Transverse colon (tissue), 4 donors: Measurements from ENCODE around the gene TEC. TPM values are rescaled to one million over a fixed set of nuclear protein-coding genes. Genes with fewer than 3 reads are reported as not detected.

Experiments used
- DNase-seq: peaks from one replicate; pipeline ENCODE4 v3.0.0-alpha.2; 2019
- H3K27ac ChIP-seq, 4 donors: fragments of 200-600 bp; sonication (generic); 2 replicates each; pipeline ENCODE4 v1.5.1; 2016 to 2018; ENCODE audit warnings: inconsistent platforms in 4 of 4
- H3K27me3 ChIP-seq: fragments of 200-600 bp; sonication (generic); 2 replicates; pipeline ENCODE4 v1.5.1; 2017; ENCODE audit warnings: inconsistent platforms
- H3K36me3 ChIP-seq, 4 donors: fragments of 200-600 bp; sonication (generic); 2 replicates each; pipeline ENCODE4 v1.5.1; 2017 to 2019; ENCODE audit warnings: inconsistent platforms in 4 of 4
- H3K4me1 ChIP-seq, 4 donors: fragments of 200-600 bp; sonication (generic); 2 replicates each; pipeline ENCODE4 v1.5.1; 2017 to 2020; ENCODE audit warnings: inconsistent platforms in 4 of 4
- H3K4me3 ChIP-seq, 4 donors: fragments of 200-600 bp; sonication (generic); 1 replicate in 1 of 4; 2 replicates in 3 of 4; pipeline versions ENCODE4 v1.5.1 to v1.6.1; 2017 to 2019; ENCODE audit warnings: inconsistent platforms in 4 of 4
- H3K9me3 ChIP-seq, 2 donors: fragments of 200-600 bp; sonication (generic); 2 replicates each; pipeline ENCODE4 v1.5.1; 2017 to 2019; ENCODE audit warnings: inconsistent platforms in 2 of 2
- EP300 ChIP-seq: sonication (generic); formaldehyde crosslinking; IDR thresholded peaks from one replicate; pipeline ENCODE4 v1.6.1; 2017; ENCODE audit warnings: antibody characterized with exemption, low read depth
- POLR2A ChIP-seq: fragments of 450-650 bp; IDR thresholded peaks from one replicate; pipeline ENCODE4 v1.6.1; 2016; ENCODE audit warnings: antibody characterized with exemption, mild to moderate bottlenecking, moderate library complexity
- POLR2AphosphoS5 ChIP-seq, 3 donors: sonication (generic); formaldehyde crosslinking; IDR thresholded peaks; one replicate each; pipeline ENCODE4 v1.6.1; 2016; ENCODE audit warnings: antibody characterized with exemption in 3 of 3
- WGBS, 2 donors: methylation state at CpG; one replicate each; pipeline ENCODE4 v1.1.5; 2018; ENCODE audit warnings: low coverage in 1 of 2; 5-methylcytosine and 5-hydroxymethylcytosine counted together
- in situ Hi-C, 4 donors: fragments of 200-750 bp; cut with MboI; loops; one replicate each; pipeline versions ENCODE4 v1.15.0 to v1.15.1; 2017; ENCODE audit warnings: low sequenced_read_pairs in 3 of 4, low pct_ligation_motif_present in 1 of 4, low pct_unique_long_range_greater_than_20kb in 1 of 4
- intact Hi-C: fragments of 100-400 bp; cut with DNase I; formaldehyde crosslinking; loops from one replicate; pipeline ENCODE4 v1.15.1; 2023; ENCODE audit warnings: low total_unique reads
- total RNA-seq, 4 donors: library from RNA; depleted of rRNA; stranded (reverse); fragments of >200 nt; gene quantifications; one replicate each; pipeline ENCODE4 v1.1.0, GENCODE V29; 2016
- TF ChIP-seq, protein P1 (sequence below), 5 experiments: fragments of 200-600 bp in 3 of 5; fragments of 450-650 bp in 2 of 5; sonication (generic) in 3 of 5; IDR thresholded peaks; 1 replicate in 2 of 5; 2 replicates in 3 of 5; pipeline ENCODE4 v1.5.1; 2016 to 2017; ENCODE audit warnings: antibody characterized with exemption in 5 of 5, inconsistent platforms in 3 of 5, mild to moderate bottlenecking in 2 of 5, moderate library complexity in 1 of 5

Gene TEC
- total RNA-seq, 4 donors from 2014 or later, result 1.2 to 5.1 (median 3.3) TPM

GRCh38 chr4:48124870-48125269 is 144.8 kb downstream of the TEC start:
- no peak for DNase-seq
- in situ Hi-C loops, result no loop called here
- no peaks in the 10 kb centered on the region for H3K36me3 ChIP-seq
- H3K27ac ChIP-seq, result no peak overlapping the region
- WGBS, 2 donors, result 17 to 64% methylated on average over 1 to 2 of the region's 2 CpGs
- H3K4me1 ChIP-seq, result peaks cover 0 to 23% (median 14%) of the 10 kb centered on the region in 4 donors
- intact Hi-C loops, result no loop called here
- H3K27me3 ChIP-seq, result no peaks in the 10 kb centered on the region
- no peaks in the 10 kb centered on the region for H3K9me3 ChIP-seq
- H3K4me3 ChIP-seq, result no peak overlapping the region
- TF ChIP-seq POLR2AphosphoS5 (IDR thresholded peaks at IDR 0.05), result no peak
- no peak for TF ChIP-seq POLR2A
- no peak for TF ChIP-seq EP300
- TF ChIP-seq, protein P1, sequence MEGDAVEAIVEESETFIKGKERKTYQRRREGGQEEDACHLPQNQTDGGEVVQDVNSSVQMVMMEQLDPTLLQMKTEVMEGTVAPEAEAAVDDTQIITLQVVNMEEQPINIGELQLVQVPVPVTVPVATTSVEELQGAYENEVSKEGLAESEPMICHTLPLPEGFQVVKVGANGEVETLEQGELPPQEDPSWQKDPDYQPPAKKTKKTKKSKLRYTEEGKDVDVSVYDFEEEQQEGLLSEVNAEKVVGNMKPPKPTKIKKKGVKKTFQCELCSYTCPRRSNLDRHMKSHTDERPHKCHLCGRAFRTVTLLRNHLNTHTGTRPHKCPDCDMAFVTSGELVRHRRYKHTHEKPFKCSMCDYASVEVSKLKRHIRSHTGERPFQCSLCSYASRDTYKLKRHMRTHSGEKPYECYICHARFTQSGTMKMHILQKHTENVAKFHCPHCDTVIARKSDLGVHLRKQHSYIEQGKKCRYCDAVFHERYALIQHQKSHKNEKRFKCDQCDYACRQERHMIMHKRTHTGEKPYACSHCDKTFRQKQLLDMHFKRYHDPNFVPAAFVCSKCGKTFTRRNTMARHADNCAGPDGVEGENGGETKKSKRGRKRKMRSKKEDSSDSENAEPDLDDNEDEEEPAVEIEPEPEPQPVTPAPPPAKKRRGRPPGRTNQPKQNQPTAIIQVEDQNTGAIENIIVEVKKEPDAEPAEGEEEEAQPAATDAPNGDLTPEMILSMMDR (IDR thresholded peaks at IDR 0.05), result no peak

DNA sequence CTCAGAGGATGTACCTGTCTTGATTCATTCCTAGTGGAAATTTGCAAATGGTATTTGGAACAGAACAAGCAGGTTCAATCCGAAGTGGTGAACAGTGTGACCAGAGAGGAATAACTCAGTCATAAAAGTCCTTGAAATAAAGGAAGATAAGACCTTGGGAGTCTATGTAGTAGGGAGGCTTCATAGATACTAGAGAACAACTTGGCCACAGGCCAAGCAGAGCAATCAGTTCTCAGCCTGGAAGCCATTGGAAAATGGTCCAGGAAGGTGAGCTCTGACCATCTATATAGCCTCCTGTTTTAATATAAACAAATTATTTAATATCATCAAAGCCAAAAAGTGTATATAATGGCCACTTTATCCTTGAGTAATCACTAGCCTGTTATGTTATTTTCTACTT is 146.9 kb downstream of the TEC start:
- H3K4me1 ChIP-seq, result peaks cover 0 to 10% (median 4%) of the 10 kb centered on the region in 4 donors
- in situ Hi-C loops (no loop called here), intact Hi-C loops (no loop called here)
- no peaks in the 10 kb centered on the region for H3K27me3 ChIP-seq
- H3K4me3 ChIP-seq, result no peak overlapping the region
- TF ChIP-seq, protein P1 (IDR thresholded peaks at IDR 0.05), result no peak
- 43 to 69% methylated on average over 1 of the region's 1 CpG for WGBS, 2 donors
- no peaks in the 10 kb centered on the region for H3K36me3 ChIP-seq
- no peaks in the 10 kb centered on the region for H3K9me3 ChIP-seq
- H3K27ac ChIP-seq, result no peak overlapping the region
- DNase-seq, result no peak

DNA sequence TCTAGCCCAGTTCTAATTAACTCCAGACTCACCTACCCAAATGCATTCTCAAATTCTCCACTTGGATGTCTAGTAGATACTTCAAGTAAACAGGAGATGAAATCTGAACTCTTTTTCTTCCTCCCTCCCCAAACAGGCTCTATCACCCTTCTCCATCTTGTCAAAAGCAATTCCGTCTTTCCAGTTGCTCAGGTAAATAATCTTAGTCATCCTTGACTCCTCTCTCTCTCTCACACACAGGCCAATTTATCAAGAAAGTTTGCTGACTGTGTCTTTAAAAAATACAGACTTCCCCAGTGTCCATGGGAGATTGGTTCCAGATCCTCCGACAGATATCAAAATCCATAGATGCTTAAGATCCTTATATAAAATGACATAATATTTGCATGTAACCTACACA is 148.5 kb downstream of the TEC start:
- no peaks in the 10 kb centered on the region for H3K4me1 ChIP-seq
- H3K4me3 ChIP-seq, result no peak overlapping the region
- TF ChIP-seq, protein P1 (IDR thresholded peaks at IDR 0.05), result no peak
- TF ChIP-seq POLR2A (no peak), POLR2AphosphoS5 (IDR thresholded peaks at IDR 0.05) (no peak), EP300 (no peak)
- 76 to 85% methylated on average over 2 of the region's 2 CpGs for WGBS, 2 donors
- H3K9me3 ChIP-seq, result no peaks in the 10 kb centered on the region
- H3K36me3 ChIP-seq, result no peaks in the 10 kb centered on the region
- no peak for DNase-seq
- no peaks in the 10 kb centered on the region for H3K27me3 ChIP-seq
- intact Hi-C loops, result no loop called here
- in situ Hi-C loops, result no loop called here
- no peak overlapping the region for H3K27ac ChIP-seq

GRCh38 chr4:48120132-48120531 is 149.5 kb downstream of the TEC start:
- Histone ChIP-seq H3K36me3 (no peaks in the 10 kb centered on the region), H3K9me3 (no peaks in the 10 kb centered on the region), H3K4me3 (no peak overlapping the region), H3K27ac (no peak overlapping the region), H3K27me3 (no peaks in the 10 kb centered on the region), H3K4me1 (no peaks in the 10 kb centered on the region)
- in situ Hi-C loops (no loop called here), intact Hi-C loops (no loop called here)
- DNase-seq, result no peak
- 82 to 91% methylated on average over 11 to 13 of the region's 13 CpGs for WGBS, 2 donors
- TF ChIP-seq POLR2AphosphoS5 (IDR thresholded peaks at IDR 0.05), result no peak
- TF ChIP-seq POLR2A, result no peak
- TF ChIP-seq, protein P1 (IDR thresholded peaks at IDR 0.05), result no peak
- no peak for TF ChIP-seq EP300
